ELF-1 (cell line): Measurements from ENCODE around the gene NEO1.
A peak's percentile ranks its signal among the peaks of the same experiment; 100 is the strongest.
"Not testable (repeated sequence)": the region's sequence is repeated elsewhere in the genome, so short reads cannot be mapped to it uniquely, and the experiment has no call there.

Experiments used
- DNase-seq: peaks from one replicate; pipeline ENCODE4 v3.0.0-alpha.2; 2016; ENCODE audit warnings: low read depth, low spot score

The NEO1 gene

DNA sequence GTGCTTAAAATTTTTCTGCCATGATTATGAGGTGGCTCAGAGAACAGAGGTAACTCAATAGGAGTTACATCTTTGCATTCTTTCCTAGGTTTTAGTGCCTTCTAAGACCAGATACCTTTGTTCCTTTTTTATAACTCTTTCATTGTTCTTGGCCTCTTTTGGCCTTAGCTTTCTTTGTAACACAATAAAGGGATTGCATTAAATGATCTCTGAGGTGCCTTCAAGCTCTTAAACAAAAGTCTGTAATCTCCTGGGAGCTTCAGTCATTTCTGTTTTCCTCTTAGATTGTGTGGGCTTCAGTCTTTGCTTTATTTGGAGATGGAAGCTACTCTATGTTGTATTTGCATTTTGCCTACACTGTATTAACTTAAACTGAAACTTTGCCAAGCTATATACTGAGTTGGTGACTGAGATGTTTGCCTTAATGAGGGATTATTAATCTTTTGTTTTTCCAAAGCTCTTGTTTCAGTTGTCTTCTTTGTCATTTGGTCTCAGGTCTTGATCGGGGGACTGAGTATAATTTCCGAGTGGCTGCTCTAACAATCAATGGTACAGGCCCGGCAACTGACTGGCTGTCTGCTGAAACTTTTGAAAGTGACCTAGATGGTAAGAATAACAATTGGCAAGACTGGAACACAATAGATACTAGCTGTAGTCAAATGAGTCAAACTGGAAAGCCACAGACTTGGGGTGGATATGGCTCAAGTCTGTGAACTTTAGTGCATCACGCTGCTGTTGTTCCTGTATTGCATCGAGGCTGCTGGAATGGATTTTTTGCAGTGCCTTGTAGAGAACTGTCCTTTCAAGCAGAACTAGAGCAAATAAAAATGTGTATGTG, 206.2 kb downstream of the NEO1 start:
- DNase-seq: no peak

DNA sequence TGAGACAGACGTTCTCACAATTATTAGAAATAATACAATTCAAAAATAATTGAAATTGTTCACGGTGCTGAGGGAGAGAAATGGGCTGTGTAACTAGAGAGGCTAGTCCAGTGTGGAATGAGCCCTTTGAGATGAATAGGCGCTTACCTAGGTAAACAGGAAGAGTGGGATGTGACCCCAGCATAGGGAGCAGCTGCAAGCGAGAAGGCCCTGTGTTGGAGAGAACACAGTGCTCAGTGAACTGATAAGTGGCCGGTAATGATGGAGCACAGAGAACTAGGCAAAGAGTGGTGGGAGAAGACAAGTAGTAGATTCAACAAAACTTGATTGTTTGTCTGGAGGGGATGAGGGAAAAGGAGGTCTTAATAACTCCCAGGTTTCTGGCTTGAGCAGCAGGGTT, 212.6 kb downstream of the NEO1 start:
- DNase-seq: no peak

DNA sequence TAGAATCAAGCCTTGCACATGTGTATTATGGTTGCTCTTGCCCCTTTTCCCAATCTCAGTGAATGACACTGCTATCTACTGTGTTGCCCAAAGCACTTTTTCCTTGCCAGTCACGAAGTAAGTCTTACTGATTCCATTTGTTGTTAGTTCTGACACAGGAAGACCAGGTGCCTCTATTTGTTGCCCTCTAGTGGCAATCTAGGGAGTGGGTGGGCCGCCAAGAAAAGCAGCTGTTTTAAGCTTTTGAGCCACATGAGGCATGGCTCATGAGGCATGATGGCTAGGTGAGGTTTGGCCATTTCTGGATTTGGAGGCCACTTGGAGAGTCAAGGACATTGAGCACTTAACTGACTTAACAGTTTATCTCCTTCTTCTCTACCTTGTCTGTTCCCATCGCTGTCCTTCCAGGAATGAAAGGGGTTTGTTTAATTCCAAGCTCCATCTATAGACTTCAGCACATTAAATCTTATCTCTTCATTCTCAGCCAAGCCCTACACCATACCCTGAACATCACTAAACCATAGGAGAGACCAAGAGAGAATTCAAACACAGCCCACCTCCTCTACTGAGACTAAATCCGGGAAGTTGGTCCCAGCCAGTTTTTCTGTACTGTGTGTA, 213.4 kb downstream of the NEO1 start:
- peak; percentile 84 for DNase-seq

GRCh38 chr15:73268457-73268856, 216.2 kb downstream of the NEO1 start:
- DNase-seq: no peak

DNA sequence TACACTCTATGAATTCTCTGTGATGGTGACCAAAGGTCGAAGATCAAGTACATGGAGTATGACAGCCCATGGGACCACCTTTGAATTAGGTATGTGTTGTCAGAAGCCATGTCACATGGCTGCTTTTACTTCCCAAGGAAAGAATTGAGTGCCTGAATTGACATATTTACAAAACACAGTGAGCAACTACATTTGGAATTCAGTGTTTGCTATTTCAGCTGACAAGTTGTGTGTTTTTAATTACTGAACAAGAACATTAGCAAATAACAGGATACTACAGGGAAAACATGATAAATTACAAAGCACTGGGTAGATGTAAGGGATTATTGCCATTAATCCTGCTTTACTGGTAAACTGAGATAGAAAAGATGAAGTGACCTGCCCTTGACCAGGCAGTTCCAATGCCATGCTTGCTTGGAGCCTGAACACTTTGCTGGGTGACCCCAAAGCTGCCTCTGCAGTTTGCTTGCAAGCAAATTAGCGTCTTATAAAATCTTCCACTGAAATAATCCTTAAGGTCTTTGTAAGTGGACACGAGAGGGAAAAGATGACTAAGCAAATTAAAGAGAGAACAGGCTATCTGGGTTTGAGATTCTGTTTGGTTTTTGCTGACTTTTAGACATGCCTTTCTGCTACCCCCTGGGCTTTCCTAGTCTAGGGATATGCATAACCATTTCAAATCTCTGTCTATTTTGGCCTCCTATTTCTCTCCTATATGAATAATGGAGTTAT, 218.3 kb downstream of the NEO1 start:
- DNase-seq: no peak

- DNase-seq: peak; percentile 60
These were observed 221.1 kb downstream of the NEO1 start for GRCh38 chr15:73273181-73274002.

- DNase-seq: no peak
These were observed 223.6 kb downstream of the NEO1 start for GRCh38 chr15:73275862-73276261.

DNA sequence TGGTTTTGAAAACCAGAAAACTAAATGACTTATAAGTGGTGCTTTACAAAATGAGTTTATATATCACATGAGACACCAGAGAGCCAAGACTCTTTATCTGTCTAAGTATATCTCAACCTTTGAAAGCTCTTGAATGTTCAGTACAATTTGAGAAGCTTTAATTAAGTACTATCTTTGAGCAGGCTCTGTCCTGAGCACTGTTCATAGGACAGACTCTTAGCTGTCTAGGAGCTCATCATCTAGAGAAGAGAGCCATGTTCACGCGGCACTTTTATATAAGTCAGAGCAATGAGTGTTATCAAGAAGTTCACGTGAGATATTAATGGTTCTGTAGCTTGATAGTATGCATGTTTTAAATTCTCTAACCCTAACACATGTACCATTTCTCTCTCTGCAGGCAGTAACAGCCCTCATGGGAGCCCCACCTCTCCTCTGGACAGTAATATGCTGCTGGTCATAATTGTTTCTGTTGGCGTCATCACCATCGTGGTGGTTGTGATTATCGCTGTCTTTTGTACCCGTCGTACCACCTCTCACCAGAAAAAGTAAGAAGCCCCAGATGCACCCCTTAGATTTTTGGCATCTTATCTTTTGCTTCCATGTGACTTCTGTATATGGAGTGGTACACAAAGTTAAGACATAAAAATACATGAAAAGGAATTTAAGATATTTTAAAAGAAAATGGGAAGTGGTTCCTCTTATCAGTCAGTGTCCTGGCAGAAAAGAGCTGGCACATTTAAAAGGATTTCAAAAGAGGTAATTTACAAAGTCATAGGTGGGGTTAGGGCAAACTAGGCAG, 230.5 kb downstream of the NEO1 start:
- no peak for DNase-seq

DNA sequence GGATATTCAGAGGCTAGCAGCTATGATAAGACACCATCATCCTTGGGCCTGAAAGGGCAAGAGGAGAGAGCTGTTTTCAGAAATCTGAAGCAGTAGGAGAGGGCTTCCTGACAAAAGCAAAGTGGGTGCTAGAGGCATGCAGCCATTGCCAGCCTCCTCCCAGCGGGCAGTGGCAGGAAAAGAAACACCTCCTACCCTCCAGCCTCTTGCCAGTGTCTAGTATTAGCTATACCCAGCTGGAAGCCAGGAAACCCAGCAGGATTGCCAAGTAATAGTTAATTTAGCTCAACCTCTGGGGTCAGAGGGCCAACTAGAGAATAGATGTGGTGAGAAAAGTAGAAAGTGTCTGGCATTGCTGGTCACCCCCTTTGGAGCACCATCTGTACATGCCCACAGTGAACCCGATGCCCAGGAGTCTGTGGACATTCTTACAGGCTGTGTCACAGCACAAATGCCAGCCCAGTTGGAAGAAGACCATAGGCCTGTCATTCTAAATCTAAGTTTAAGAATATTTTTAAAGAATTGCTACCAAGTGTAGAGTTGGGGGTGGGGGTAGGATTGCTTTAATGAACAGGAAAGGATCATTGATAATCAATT, 231.2 kb downstream of the NEO1 start:
- DNase-seq: no peak

GRCh38 chr15:73284090-73284716, 231.9 kb downstream of the NEO1 start:
- no peak for DNase-seq

GRCh38 chr15:73286311-73286710, 234.0 kb downstream of the NEO1 start:
- no peak for DNase-seq

GRCh38 chr15:73287019-73287418, 234.8 kb downstream of the NEO1 start:
- no peak for DNase-seq

GRCh38 chr15:73291441-73291840, 239.2 kb downstream of the NEO1 start:
- DNase-seq: no peak

DNA sequence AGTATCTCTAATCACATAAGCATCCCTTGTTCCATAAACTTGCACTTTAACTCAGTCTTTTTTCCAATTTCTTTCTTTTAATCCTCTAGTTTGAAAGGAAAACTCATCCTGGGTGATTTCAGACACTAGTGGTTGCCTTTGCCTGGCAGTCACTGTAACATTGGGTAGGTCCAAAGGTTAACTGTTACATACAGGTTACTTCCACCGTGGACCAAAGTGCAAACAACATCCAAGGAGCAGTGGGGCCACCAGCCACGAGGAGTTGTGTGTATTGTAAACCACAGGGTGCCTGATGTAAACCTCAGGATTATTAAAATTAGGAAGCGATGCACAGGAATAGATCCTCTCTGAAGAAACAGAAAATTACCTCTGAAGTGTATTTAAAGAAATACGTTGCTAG, 241.5 kb downstream of the NEO1 start:
- DNase-seq: no peak

GRCh38 chr15:73295630-73296286, 243.5 kb downstream of the NEO1 start:
- no peak for DNase-seq

DNA sequence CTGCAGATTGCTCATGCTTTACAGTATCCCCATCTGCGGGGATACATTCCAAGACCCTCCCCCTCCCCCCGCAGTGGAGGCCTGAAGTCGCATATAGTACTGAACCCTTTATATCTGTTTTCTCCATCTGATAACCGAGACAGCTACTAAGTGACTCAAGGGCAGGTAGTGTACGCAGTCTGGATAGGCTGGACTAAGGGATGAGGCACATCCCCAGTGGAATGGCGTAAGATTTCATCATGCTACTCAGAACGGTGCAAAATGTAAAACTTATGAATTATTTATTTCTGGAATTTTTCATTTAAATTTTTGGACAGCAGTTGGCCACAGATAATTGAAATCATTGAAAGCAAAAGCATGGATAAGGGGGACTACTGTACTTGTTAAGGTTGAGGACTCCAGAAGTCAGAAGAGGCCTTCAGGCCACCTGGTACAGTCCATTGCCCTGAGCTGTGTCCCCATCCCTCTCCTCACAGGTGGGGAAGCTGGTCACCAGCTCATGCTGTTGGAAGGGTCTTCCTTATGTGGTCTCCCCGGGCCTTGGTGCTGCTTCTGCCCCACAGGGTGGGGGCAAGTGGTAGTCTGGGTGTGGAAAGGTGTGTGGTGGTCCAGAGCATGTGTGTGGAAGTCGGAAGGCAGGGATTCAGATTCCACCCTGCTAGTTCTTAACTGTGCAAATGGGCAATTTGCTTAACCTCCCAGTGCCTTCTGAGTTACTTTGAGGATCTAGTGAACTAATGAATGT, 244.5 kb downstream of the NEO1 start:
- no peak for DNase-seq

- DNase-seq: no peak
These were observed 246.4 kb downstream of the NEO1 start for GRCh38 chr15:73298522-73299245.

- DNase-seq: not testable (repeated sequence)
These were observed 248.0 kb downstream of the NEO1 start for GRCh38 chr15:73300286-73300685.
